OCI-LY1 (cell line): ENCODE measurements around the gene VAMP5.

Source experiments
- H2AFZ ChIP-seq: fragments of 200-600 bp; sonication (generic), shearing (Covaris generic); 2 replicates; pipeline ENCODE4 v1.6.0; 2014; ENCODE audit warnings: antibody characterized with exemption, mild to moderate bottlenecking, low read length
- H3F3A ChIP-seq: fragments of 200-600 bp; sonication (generic), shearing (Covaris generic); 2 replicates; pipeline ENCODE4 v1.6.0; 2014; ENCODE audit warnings: mild to moderate bottlenecking, antibody characterized with exemption, low read length, moderate library complexity; ENCODE audit not compliant: insufficient read depth
- H3K27ac ChIP-seq: fragments of 200-600 bp; sonication (generic); 2 replicates; pipeline ENCODE4 v1.5.1; 2014; ENCODE audit warnings: low read length, mixed run types, mild to moderate bottlenecking, low read depth; ENCODE audit not compliant: poor library complexity, severe bottlenecking
- H3K27me3 ChIP-seq: fragments of 200-600 bp; sonication (generic); 2 replicates; pipeline ENCODE4 v1.6.0; 2014; ENCODE audit warnings: antibody characterized with exemption, mild to moderate bottlenecking, low read length, moderate library complexity; ENCODE audit not compliant: insufficient read depth
- H3K36me3 ChIP-seq: fragments of 200-600 bp; sonication (generic); 2 replicates; pipeline ENCODE4 v1.6.1; 2014; ENCODE audit warnings: mild to moderate bottlenecking, antibody characterized with exemption, low read length, moderate library complexity, mixed read lengths; ENCODE audit not compliant: insufficient read depth
- H3K4me1 ChIP-seq: fragments of 200-600 bp; sonication (generic); 2 replicates; pipeline ENCODE4 v1.5.1; 2014; ENCODE audit warnings: mild to moderate bottlenecking, low read length, moderate library complexity; ENCODE audit not compliant: insufficient read depth, severe bottlenecking
- H3K4me2 ChIP-seq: fragments of 200-600 bp; sonication (generic), shearing (Covaris generic); 2 replicates; pipeline ENCODE4 v1.6.1; 2014; ENCODE audit warnings: low read length
- H3K4me3 ChIP-seq: fragments of 200-600 bp; sonication (generic); 2 replicates; pipeline ENCODE4 v1.5.1; 2014; ENCODE audit warnings: low read length, low read depth, mild to moderate bottlenecking, mixed read lengths; ENCODE audit not compliant: poor library complexity, severe bottlenecking
- H3K79me2 ChIP-seq: fragments of 200-600 bp; shearing (Covaris generic); 2 replicates; pipeline ENCODE4 v1.6.1; 2016; ENCODE audit warnings: mixed run types, low read length, mixed read lengths; ENCODE audit not compliant: insufficient read depth
- H3K9ac ChIP-seq: fragments of 200-600 bp; sonication (generic), shearing (Covaris generic); 2 replicates; pipeline ENCODE4 v1.6.1; 2014; ENCODE audit warnings: mild to moderate bottlenecking, low read length, mixed read lengths
- H3K9me2 ChIP-seq: fragments of 200-600 bp; sonication (generic), shearing (Covaris generic); 2 replicates; pipeline ENCODE4 v1.6.1; 2014; ENCODE audit warnings: low read depth, mild to moderate bottlenecking, low read length, mixed read lengths
- H3K9me3 ChIP-seq: fragments of 200-600 bp; shearing (Covaris generic); 2 replicates; pipeline ENCODE4 v1.6.1; 2014; ENCODE audit warnings: low read length, mixed read lengths
- H4K20me1 ChIP-seq: fragments of 200-600 bp; sonication (generic), shearing (Covaris generic); 2 replicates; pipeline ENCODE4 v1.6.0; 2016; ENCODE audit warnings: mild to moderate bottlenecking, low read length; ENCODE audit not compliant: insufficient read depth
- CTCF ChIP-seq: fragments of 200-600 bp; sonication (generic), shearing (Covaris generic); IDR thresholded peaks from 2 replicates; pipeline ENCODE4 v1.5.1; 2017; ENCODE audit warnings: mild to moderate bottlenecking, antibody characterized with exemption, low read length, moderate library complexity, mixed read lengths
- EZH2 ChIP-seq: fragments of 200-600 bp; sonication (generic), shearing (Covaris generic); IDR thresholded peaks from 2 replicates; pipeline ENCODE4 v1.8.0; 2017; ENCODE audit warnings: borderline replicate concordance, mixed run types, mild to moderate bottlenecking, antibody characterized with exemption, low read length, moderate library complexity, mixed read lengths

The VAMP5 gene

DNA sequence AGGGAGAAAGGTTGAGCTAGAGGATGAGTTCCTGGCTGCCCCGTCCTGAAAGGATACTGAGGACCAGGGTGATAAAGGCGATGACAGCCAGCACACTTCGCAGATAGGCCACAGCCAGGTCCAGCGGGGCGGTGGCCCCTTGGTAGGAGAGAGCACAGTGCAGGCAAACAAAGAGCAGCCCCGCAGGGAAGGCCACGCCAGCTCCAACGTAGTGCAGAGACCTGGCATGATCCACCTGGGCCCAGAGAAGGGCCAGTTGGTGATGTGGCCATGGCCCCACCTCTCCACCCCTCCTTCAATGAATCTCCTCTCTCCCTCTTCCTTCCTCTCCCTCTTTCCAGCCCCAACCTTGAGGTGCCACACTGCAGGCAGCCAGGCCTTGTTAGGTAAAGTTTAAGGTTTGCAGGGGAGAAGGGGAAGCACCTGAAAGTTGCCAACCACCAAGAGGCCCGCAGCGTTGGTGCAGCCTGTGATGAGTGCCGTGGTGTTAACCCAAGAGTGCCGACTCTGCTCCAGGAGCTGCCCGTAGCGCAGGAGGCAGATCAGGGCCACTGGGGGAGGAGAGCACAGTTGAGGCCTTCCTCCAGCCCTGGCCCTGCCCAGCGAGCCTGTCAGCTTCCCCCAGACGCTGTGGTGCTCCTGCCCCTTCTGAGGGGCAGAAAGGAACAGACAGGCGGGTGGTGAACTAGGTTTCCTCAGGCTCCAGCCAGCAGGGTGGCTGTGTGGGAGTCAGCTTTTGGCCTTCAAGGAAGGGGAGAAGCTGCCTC lies 15.4 kb downstream of the VAMP5 start:
- Histone ChIP-seq H3K36me3 (peaks cover 6% of the 10 kb centered on the region; the same call in 1 of the 2 replicates), H3K4me1 (peaks cover 24% of the 10 kb centered on the region), H3K4me2 (no peak overlapping the region), H3K79me2 (no peaks in the 10 kb centered on the region), H4K20me1 (no peaks in the 10 kb centered on the region), H2AFZ (no peak overlapping the region), H3K27me3 (no peaks in the 10 kb centered on the region), H3F3A (no peaks in the 10 kb centered on the region), H3K27ac (no peak overlapping the region), H3K9me2 (no peaks in the 10 kb centered on the region), H3K9ac (no peak overlapping the region), H3K4me3 (no peak overlapping the region), H3K9me3 (no peaks in the 10 kb centered on the region)
- TF ChIP-seq CTCF, result no peak
- TF ChIP-seq EZH2, result no peak

DNA sequence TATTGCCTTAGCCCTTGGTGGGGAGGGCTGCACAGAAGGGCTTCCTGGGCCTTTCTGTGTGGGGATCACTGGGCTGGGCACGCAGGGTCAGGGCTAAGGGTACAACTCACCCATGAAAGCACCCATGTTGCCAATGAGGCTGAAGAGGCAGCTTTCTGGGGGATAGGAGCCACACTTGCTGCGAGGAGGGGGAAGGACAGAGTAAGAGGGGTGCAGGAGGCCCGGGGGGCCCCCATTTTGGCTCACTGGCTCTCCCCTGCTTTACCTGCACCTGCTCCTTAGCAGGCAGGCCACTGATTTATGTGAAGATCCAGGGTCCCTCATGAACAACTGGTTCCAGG lies 16.0 kb downstream of the VAMP5 start:
- H3K4me1 ChIP-seq, result peaks cover 21% of the 10 kb centered on the region
- H3K79me2 ChIP-seq, result no peaks in the 10 kb centered on the region
- H3K27ac ChIP-seq, result no peak overlapping the region
- H3K9me3 ChIP-seq, result no peaks in the 10 kb centered on the region
- H3K9ac ChIP-seq, result no peak overlapping the region
- H4K20me1 ChIP-seq, result no peaks in the 10 kb centered on the region
- TF ChIP-seq CTCF (no peak), EZH2 (no peak)
- H3K36me3 ChIP-seq, result peaks cover 6% of the 10 kb centered on the region; the same call in 1 of the 2 replicates
- no peak overlapping the region for H2AFZ ChIP-seq
- H3K4me2 ChIP-seq, result no peak overlapping the region
- no peaks in the 10 kb centered on the region for H3F3A ChIP-seq
- no peak overlapping the region for H3K4me3 ChIP-seq
- no peaks in the 10 kb centered on the region for H3K27me3 ChIP-seq
- no peaks in the 10 kb centered on the region for H3K9me2 ChIP-seq

GRCh38 chr2:85600951-85601770 lies 16.9 kb downstream of the VAMP5 start:
- Histone ChIP-seq H3K36me3 (peaks cover 10% of the 10 kb centered on the region), H3K4me2 (no peak overlapping the region; the same call in 1 of the 2 replicates), H3K4me1 (peaks cover 19% of the 10 kb centered on the region), H3K9ac (no peak overlapping the region), H4K20me1 (no peaks in the 10 kb centered on the region), H2AFZ (no peak overlapping the region), H3K9me3 (no peaks in the 10 kb centered on the region), H3K27me3 (no peaks in the 10 kb centered on the region), H3K4me3 (no peak overlapping the region), H3K27ac (no peak overlapping the region), H3K79me2 (no peaks in the 10 kb centered on the region), H3K9me2 (no peaks in the 10 kb centered on the region), H3F3A (no peaks in the 10 kb centered on the region)
- TF ChIP-seq EZH2 (no peak), CTCF (no peak)
